ENCODE results near the gene CDH4. TPM values are rescaled to one million over a fixed set of nuclear protein-coding genes. Genes with fewer than 3 reads are reported as not detected.

The CDH4 gene
- polyA plus RNA-seq = not detected

- peak within 1 kb of the TSS in 1 of 4 donors; percentile 32 for H3K4me3 Mint-ChIP-seq
- peaks cover 0 to 2% (median 0%) of the 10 kb centered on the region in 3 donors for H3K4me1 Mint-ChIP-seq
- no peaks in the 10 kb centered on the region for H3K36me3 Mint-ChIP-seq
- peaks cover 0 to 3% (median 0%) of the 10 kb centered on the region in 3 donors for H3K9me3 Mint-ChIP-seq
- H3K27me3 Mint-ChIP-seq = peaks cover 35% of the 10 kb centered on the region
- H3K27ac Mint-ChIP-seq = no peak within 1 kb of the TSS
Observed at GRCh38 chr20:61251529-61252393, at the start of gene CDH4. Gene CDH4 (plus strand): TSS chr20:61252261.

DNA sequence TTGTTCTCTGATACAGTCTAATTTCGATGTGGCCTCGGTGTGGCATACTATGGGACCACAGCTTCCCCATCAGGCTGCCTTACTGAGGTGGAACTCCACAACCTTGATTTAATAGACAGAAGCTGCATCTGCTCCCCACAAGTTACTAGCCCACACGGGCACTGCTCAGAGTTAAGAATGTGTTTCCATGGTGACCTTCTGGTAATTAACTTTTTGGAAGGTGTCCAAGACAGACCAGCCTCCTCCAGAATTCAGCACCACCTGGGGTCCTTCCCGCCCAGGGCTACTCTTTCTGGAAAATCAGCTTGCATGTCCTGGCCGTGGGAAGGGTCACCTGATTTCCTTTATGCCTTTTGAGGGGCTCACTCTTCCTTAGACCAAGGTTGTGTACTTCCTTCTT is 48.7 kb upstream of the CDH4 start:
- Mint-ChIP-seq H3K4me1 (no peaks in the 10 kb centered on the region), H3K4me3 (no peak overlapping the region)

DNA sequence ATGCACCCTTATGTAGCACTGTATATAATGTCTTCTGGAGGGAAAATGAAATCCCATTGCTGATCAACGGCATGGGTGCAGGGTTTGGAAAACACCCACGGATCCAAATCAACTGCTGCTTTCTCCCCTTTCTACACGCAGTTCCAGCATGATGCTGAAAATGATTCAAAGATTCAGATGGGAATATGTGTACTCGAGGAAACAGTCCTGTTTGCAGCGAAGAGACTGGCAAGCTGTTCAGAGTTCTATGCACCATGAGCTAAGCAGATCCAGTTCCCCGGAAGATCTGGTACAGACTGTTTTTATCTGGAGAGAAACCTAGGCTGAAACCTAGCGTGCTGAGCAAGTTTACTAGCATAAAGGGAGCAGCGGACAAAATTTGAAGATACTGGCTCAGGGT is 47.9 kb upstream of the CDH4 start:
- H3K27ac Mint-ChIP-seq = no peak overlapping the region
- H3K4me3 Mint-ChIP-seq = no peak overlapping the region
- H3K27me3 Mint-ChIP-seq = peaks cover 2% of the 10 kb centered on the region
- no peaks in the 10 kb centered on the region for H3K4me1 Mint-ChIP-seq
- H3K36me3 Mint-ChIP-seq = no peaks in the 10 kb centered on the region
- peaks cover 0 to 10% (median 5%) of the 10 kb centered on the region in 3 donors for H3K9me3 Mint-ChIP-seq

More for the DNA sequence above, 48.7 kb upstream of the CDH4 start:
- peaks cover 0 to 11% (median 5%) of the 10 kb centered on the region in 3 donors for H3K9me3 Mint-ChIP-seq
- H3K36me3 Mint-ChIP-seq = no peaks in the 10 kb centered on the region
- no peak overlapping the region for H3K27ac Mint-ChIP-seq
- H3K27me3 Mint-ChIP-seq = peaks cover 2% of the 10 kb centered on the region

- no peaks in the 10 kb centered on the region for H3K4me1 Mint-ChIP-seq
- no peaks in the 10 kb centered on the region for H3K36me3 Mint-ChIP-seq
- peaks cover 0 to 12% (median 2%) of the 10 kb centered on the region in 3 donors for H3K9me3 Mint-ChIP-seq
- H3K4me3 Mint-ChIP-seq = peak overlapping the region in 1 of 4 donors; percentile 47
- peaks cover 2% of the 10 kb centered on the region for H3K27me3 Mint-ChIP-seq
- H3K27ac Mint-ChIP-seq = no peak overlapping the region
Observed at GRCh38 chr20:61205769-61206168, 46.3 kb upstream of the CDH4 start.

DNA sequence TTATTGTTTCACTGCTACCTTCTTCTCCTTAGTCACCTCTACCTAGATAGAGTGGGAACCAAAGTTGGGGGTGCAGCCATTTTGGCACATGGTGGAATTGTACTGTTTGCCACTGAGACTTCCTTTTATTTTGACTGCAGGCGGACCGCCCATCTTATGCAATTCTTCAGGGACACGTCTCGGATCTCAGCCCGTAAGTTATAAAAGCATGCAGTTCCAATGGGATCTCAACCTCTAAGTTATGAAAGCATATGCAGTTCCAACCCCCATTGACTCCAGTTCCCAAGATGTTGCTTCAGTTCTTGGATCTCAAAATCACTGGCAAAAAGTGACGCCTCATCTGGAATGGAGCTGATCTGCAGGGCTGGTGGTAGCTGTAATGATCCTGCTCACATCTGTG is 41.2 kb upstream of the CDH4 start:
- H3K36me3 Mint-ChIP-seq = peaks cover 2% of the 10 kb centered on the region
- H3K4me3 Mint-ChIP-seq = no peak overlapping the region
- peaks cover 0 to 4% (median 2%) of the 10 kb centered on the region in 3 donors for H3K9me3 Mint-ChIP-seq
- H3K4me1 Mint-ChIP-seq = no peaks in the 10 kb centered on the region
- H3K27ac Mint-ChIP-seq = no peak overlapping the region
- H3K27me3 Mint-ChIP-seq = peaks cover 2% of the 10 kb centered on the region

DNA sequence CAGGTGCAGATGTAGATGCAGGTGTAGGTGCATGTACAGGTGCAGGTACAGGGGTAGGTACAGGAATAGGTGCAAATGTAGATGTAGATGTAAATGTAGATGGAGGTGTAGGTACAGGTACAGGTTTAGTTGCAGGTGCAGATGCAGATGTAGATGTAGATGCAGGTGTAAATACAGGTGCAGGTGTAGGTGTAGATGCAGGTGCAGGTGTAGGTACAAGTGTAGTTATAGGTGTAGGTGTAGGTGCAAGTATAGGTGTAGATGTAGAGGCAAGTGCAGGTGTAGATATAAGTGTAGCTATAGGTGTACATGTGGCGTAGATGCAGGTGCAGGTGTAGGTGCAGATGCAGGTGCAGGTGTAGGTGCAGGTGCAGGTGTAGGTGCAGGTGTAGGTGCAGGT is 34.2 kb upstream of the CDH4 start:
- H3K27ac Mint-ChIP-seq = no peak overlapping the region
- no peak overlapping the region for H3K4me3 Mint-ChIP-seq
- H3K4me1 Mint-ChIP-seq = no peaks in the 10 kb centered on the region
- peaks cover 0 to 11% (median 4%) of the 10 kb centered on the region in 3 donors for H3K9me3 Mint-ChIP-seq
- H3K27me3 Mint-ChIP-seq = no peaks in the 10 kb centered on the region
- H3K36me3 Mint-ChIP-seq = peaks cover 3% of the 10 kb centered on the region

GRCh38 chr20:61219021-61219431 is 33.0 kb upstream of the CDH4 start:
- Mint-ChIP-seq H3K9me3 (peaks cover 0 to 9% (median 4%) of the 10 kb centered on the region in 3 donors), H3K36me3 (peaks cover 3% of the 10 kb centered on the region), H3K27me3 (no peaks in the 10 kb centered on the region), H3K4me3 (no peak overlapping the region), H3K4me1 (no peaks in the 10 kb centered on the region), H3K27ac (no peak overlapping the region)

DNA sequence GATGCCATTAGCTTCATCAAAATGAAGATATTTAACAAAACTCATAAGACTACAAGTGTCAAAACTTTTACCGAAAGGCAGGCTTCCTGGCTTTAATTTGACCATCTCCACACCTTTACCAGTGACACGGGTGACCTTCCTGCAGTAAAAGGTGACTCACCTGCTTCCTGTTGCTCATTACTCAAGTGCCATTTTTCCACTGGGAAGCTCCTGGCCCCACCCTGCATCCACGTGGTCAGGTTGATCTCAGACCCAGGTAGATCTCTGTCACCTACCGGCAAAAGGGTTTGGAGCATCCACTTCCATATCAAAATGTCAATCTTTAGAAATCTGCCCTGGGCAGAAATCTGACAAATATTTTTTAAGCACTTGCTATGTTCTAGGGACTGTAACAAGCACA is 31.9 kb upstream of the CDH4 start:
- H3K36me3 Mint-ChIP-seq = peaks cover 3% of the 10 kb centered on the region
- H3K4me3 Mint-ChIP-seq = no peak overlapping the region
- no peak overlapping the region for H3K27ac Mint-ChIP-seq
- no peaks in the 10 kb centered on the region for H3K27me3 Mint-ChIP-seq
- peaks cover 0 to 9% (median 4%) of the 10 kb centered on the region in 3 donors for H3K9me3 Mint-ChIP-seq
- no peaks in the 10 kb centered on the region for H3K4me1 Mint-ChIP-seq

GRCh38 chr20:61220626-61221325 is 31.3 kb upstream of the CDH4 start:
- Mint-ChIP-seq H3K36me3 (peaks cover 3% of the 10 kb centered on the region), H3K9me3 (peaks cover 0 to 10% (median 7%) of the 10 kb centered on the region in 3 donors)

DNA sequence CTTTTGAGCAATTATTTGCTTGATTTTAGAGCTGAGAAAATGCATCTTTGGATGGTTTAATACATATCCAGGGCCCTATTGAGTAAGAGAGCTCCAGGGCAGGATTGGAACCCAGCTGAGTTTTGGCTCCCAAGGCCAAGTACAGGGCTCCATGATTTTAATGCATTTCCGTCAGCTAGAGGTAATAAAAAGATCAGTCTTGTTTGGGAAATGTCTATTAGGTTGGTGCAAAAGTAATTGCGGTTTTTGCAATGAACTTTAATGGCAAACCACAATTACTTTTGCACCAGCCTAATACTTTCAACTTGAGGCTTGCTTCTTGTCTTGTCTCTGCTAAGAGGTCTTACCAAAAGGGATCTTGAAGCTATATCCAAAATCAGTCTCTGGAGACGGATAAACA is 29.4 kb upstream of the CDH4 start:
- H3K27me3 Mint-ChIP-seq = no peaks in the 10 kb centered on the region
- H3K27ac Mint-ChIP-seq = no peak overlapping the region
- no peak overlapping the region for H3K4me3 Mint-ChIP-seq
- peaks cover 0 to 9% (median 5%) of the 10 kb centered on the region in 3 donors for H3K9me3 Mint-ChIP-seq
- no peaks in the 10 kb centered on the region for H3K4me1 Mint-ChIP-seq
- no peaks in the 10 kb centered on the region for H3K36me3 Mint-ChIP-seq

More at GRCh38 chr20:61220626-61221325, 31.3 kb upstream of the CDH4 start:
- Mint-ChIP-seq H3K4me3 (no peak overlapping the region), H3K27me3 (no peaks in the 10 kb centered on the region), H3K27ac (no peak overlapping the region), H3K4me1 (no peaks in the 10 kb centered on the region)

GRCh38 chr20:61223121-61223520 is 28.9 kb upstream of the CDH4 start:
- H3K4me3 Mint-ChIP-seq = no peak overlapping the region
- H3K9me3 Mint-ChIP-seq = peaks cover 0 to 9% (median 5%) of the 10 kb centered on the region in 3 donors
- peaks cover under 1% of the 10 kb centered on the region for H3K36me3 Mint-ChIP-seq
- no peaks in the 10 kb centered on the region for H3K4me1 Mint-ChIP-seq
- H3K27me3 Mint-ChIP-seq = no peaks in the 10 kb centered on the region
- no peak overlapping the region for H3K27ac Mint-ChIP-seq

DNA sequence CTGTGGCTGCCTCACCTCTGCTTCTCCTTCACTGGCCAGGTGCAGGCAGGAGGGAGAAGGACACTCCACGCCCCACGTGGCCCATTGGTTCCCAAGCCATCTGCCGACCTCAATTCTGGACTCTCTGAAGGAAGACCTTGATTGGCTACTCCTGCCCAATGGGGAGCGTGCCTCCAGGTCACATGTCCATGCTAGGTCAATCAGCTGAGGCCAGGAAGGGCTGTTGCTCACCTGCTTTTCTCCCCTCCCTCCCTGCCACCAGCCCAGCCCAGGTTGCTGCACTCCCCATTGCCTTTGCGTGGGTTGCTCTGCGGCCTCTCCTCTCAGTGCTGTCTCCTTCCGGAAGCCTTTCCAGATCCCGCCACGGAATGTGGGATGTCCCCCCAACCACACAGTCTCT is 21.9 kb upstream of the CDH4 start:
- Mint-ChIP-seq H3K27me3 (no peaks in the 10 kb centered on the region), H3K9me3 (peaks cover 0 to 11% (median 8%) of the 10 kb centered on the region in 3 donors), H3K4me3 (no peak overlapping the region), H3K4me1 (no peaks in the 10 kb centered on the region), H3K36me3 (peaks cover 2% of the 10 kb centered on the region), H3K27ac (no peak overlapping the region)

DNA sequence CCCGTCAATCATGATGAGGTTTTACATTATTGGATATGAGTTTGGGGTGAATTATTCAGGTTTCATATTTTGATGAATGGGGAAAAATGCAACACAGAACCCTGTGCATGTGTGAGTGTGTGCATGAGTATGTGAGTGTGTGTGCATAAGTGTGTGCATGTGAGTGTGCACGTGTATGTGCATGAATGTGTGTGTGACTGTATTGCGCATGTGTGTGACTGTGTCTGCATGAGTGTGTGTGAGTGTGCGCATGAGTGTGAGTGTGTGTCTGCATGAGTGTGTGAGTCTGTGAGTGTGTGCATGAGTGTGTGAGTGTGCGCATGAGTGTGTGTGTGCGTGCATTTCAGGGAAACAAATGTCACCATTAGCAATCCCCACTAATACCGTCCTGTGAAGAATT is 18.5 kb upstream of the CDH4 start:
- H3K27ac Mint-ChIP-seq = no peak overlapping the region
- H3K36me3 Mint-ChIP-seq = no peaks in the 10 kb centered on the region
- H3K27me3 Mint-ChIP-seq = no peaks in the 10 kb centered on the region
- peaks cover 0 to 13% (median 6%) of the 10 kb centered on the region in 3 donors for H3K9me3 Mint-ChIP-seq
- H3K4me1 Mint-ChIP-seq = no peaks in the 10 kb centered on the region
- H3K4me3 Mint-ChIP-seq = no peak overlapping the region

DNA sequence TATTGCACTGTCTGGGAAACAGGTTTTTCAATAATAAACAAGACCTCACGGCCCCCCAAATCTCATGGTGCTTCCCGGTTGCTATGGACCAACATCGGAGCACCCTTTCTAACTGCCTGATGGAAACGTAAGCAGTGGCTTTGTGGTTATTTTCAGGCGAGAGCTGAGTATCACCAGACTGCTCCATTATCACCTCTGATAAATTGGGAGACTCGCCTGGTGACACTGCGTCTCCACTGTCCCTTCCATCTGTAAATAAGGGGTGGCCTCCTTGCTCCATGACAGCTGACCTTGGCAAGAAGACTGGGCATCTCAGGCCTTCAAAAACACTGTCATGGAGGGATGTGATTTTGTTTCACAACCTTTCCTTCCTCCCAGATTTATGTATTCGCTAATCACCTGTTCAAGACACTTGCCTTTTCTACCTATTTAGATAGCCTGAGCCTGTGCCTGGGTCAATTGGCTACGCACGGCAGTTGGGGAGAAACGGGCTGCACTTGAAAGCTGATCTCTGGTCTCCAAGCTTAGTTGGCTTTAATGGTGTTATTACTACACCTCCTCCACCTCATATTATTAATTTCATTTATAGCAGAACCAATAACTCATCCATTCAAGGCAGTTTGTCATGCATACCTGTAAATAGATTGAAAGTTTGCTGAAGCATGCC is 17.7 kb upstream of the CDH4 start:
- H3K4me1 Mint-ChIP-seq = no peaks in the 10 kb centered on the region
- peaks cover 0 to 15% (median 6%) of the 10 kb centered on the region in 3 donors for H3K9me3 Mint-ChIP-seq
- no peak overlapping the region for H3K27ac Mint-ChIP-seq
- no peak overlapping the region for H3K4me3 Mint-ChIP-seq
- H3K36me3 Mint-ChIP-seq = no peaks in the 10 kb centered on the region
- no peaks in the 10 kb centered on the region for H3K27me3 Mint-ChIP-seq

- H3K4me3 Mint-ChIP-seq = no peak overlapping the region
- H3K4me1 Mint-ChIP-seq = no peaks in the 10 kb centered on the region
- peaks cover 4 to 19% (median 8%) of the 10 kb centered on the region in 3 donors for H3K9me3 Mint-ChIP-seq
- no peaks in the 10 kb centered on the region for H3K27me3 Mint-ChIP-seq
- no peak overlapping the region for H3K27ac Mint-ChIP-seq
- no peaks in the 10 kb centered on the region for H3K36me3 Mint-ChIP-seq
Observed at GRCh38 chr20:61236713-61237112, 15.3 kb upstream of the CDH4 start.
